Psoas muscle (tissue), 8 donors: ENCODE measurements around the gene SDCCAG8. TPM values are rescaled to one million over a fixed set of nuclear protein-coding genes. Genes with fewer than 3 reads are reported as not detected.

Source experiments
- ATAC-seq, 4 donors: fragments of 200-7000 bp; cut with Tn5 transposase; one replicate each; pipeline ENCODE4 v1.9.1; 2020; ENCODE audit warnings: moderate library complexity in 3 of 4, mild to moderate bottlenecking in 2 of 4
- DNase-seq, 2 donors: peaks; one replicate each; pipeline ENCODE4 v3.0.0-alpha.2; 2020
- H3K27ac ChIP-seq: fragments of 200-600 bp; one replicate; pipeline ENCODE4 v1.8.0; 2022
- H3K27me3 ChIP-seq, 3 donors: fragments of 200-600 bp in 1 of 3; one replicate each; pipeline versions ENCODE4 v1.6.1 to v1.8.0; 2013 to 2022; ENCODE audit warnings: low read length in 2 of 3, mild to moderate bottlenecking in 2 of 3, moderate library complexity in 1 of 3; ENCODE audit not compliant: insufficient read depth in 3 of 3
- H3K36me3 ChIP-seq, 2 donors: fragments of 200-600 bp in 1 of 2; one replicate each; pipeline versions ENCODE4 v1.6.1 to v1.8.0; 2013 to 2022; ENCODE audit warnings: low read depth in 1 of 2, mild to moderate bottlenecking in 1 of 2, moderate library complexity in 1 of 2; ENCODE audit not compliant: insufficient read depth in 1 of 2
- H3K4me1 ChIP-seq: fragments of 200-600 bp; one replicate; pipeline ENCODE4 v1.8.0; 2022
- H3K4me3 ChIP-seq: fragments of 200-600 bp; one replicate; pipeline ENCODE4 v1.8.0; 2022; ENCODE audit warnings: mild to moderate bottlenecking
- H3K9me3 ChIP-seq: fragments of 200-600 bp; one replicate; pipeline ENCODE4 v1.8.0; 2022
- WGBS, 3 donors: extraction: QIAGEN DNeasy Blood & Tissue Kit; methylation state at CpG; one replicate each; pipeline versions ENCODE4 v1.1.6 to v1.1.7; 2013; 5-methylcytosine and 5-hydroxymethylcytosine counted together
- intact Hi-C, 2 donors: fragments of 100-400 bp; cut with DNase I; formaldehyde crosslinking; loops; one replicate each; pipeline versions ENCODE4 v1.11.0 to v1.14.2; 2022
- polyA plus RNA-seq, 3 donors: library from polyadenylated mRNA; stranded (reverse); fragments of 200-250 nt; gene quantifications; one replicate each; pipeline ENCODE4 v1.2.3, GENCODE V29; 2013
- total RNA-seq, 4 donors: library from RNA; stranded (reverse); fragmentation: NEBNext Ultra II Directional in 2 of 4; extraction: Animal tissue kit (Norgen Biotek cat#: 25700) in 2 of 4; gene quantifications; one replicate each; pipeline versions ENCODE4 v1.2.1 to v1.2.4, GENCODE V29; 2021 to 2023
- TF ChIP-seq, protein P1 (sequence below): fragments of 200-600 bp; IDR thresholded peaks from one replicate; pipeline ENCODE4 v1.8.0; 2022; ENCODE audit warnings: antibody characterized with exemption
- donor health status: healthy with polysubstance abuse.
- donor health status: DM: no; HTN: no; CAD: no; lungs with moderate emphysema.
- donor health status: Bipolar disorder and iron deficiency.
- donor health status: healthy.
- donor health status: DM: yes; HTN: yes; CAD: no.
- donor health status: DM: no; HTN: no; CAD: no.
- donor health status: DM: no; HTN: no; CAD: no.
- donor health status: DM: yes; HTN: yes; CAD: no.

The SDCCAG8 gene
- total and polyA plus RNA-seq, 7 donors, result 6.4 to 27.6 (median 20.9) TPM

DNA sequence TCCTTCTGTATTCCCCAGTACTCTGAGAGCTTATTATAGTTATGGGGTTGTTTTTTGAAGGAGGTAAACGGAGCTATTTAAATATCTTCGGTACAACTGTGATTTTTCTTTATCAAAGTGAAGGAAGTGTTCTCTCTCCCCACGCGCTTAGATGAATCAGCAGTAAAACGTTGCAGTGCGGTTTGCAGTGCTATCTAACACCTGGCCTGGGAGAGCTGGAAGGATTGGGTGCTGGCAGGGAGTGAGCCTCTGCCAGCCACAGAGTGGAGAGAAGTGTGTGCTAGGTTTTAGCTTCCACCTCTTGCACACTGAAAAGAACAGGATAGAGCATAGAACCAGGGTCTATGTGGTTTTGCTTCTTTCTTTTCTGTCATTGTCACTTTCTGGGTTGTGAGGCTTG is 165.9 kb downstream of the SDCCAG8 start:
- intact Hi-C loops, result no loop called here
- Histone ChIP-seq H3K4me1 (peaks cover 19% of the 10 kb centered on the region), H3K27ac (peak overlapping the region; percentile 84), H3K27me3 (no peaks in the 10 kb centered on the region), H3K4me3 (peak overlapping the region; percentile 52), H3K36me3 (peaks cover 0 to 28% of the 10 kb centered on the region in 2 donors), H3K9me3 (no peaks in the 10 kb centered on the region)
- DNase-seq (peak in 1 of 2 donors; percentile 60), ATAC-seq (peak; percentile 99 to 100 (median 100))
- TF ChIP-seq, protein P1, sequence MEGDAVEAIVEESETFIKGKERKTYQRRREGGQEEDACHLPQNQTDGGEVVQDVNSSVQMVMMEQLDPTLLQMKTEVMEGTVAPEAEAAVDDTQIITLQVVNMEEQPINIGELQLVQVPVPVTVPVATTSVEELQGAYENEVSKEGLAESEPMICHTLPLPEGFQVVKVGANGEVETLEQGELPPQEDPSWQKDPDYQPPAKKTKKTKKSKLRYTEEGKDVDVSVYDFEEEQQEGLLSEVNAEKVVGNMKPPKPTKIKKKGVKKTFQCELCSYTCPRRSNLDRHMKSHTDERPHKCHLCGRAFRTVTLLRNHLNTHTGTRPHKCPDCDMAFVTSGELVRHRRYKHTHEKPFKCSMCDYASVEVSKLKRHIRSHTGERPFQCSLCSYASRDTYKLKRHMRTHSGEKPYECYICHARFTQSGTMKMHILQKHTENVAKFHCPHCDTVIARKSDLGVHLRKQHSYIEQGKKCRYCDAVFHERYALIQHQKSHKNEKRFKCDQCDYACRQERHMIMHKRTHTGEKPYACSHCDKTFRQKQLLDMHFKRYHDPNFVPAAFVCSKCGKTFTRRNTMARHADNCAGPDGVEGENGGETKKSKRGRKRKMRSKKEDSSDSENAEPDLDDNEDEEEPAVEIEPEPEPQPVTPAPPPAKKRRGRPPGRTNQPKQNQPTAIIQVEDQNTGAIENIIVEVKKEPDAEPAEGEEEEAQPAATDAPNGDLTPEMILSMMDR, result no peak
- 18 to 24% (median 19%) methylated on average over 6 of the region's 6 CpGs for WGBS, 3 donors

DNA sequence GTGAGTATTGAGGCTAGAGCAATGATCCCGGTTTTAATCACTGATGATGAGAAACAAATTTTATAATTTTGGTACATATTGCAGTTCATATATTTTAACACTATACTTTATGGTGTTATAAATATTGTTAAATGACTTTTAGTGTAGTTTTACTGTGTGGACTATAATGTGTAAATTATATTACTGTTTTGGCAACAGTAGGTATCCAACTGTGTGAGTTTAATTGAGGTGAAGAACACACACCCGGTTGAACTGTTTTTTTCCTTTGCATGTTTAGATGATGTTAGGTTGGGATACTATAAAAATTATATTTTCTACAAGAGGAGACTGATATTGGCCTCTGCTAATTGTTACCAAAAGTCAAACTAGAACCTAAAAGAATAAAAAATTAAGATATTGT is 166.5 kb downstream of the SDCCAG8 start:
- 68 to 83% (median 73%) methylated on average over 2 of the region's 2 CpGs for WGBS, 3 donors
- DNase-seq (no peak), ATAC-seq (no peak)
- H3K36me3 ChIP-seq, result peaks cover 0 to 29% of the 10 kb centered on the region in 2 donors
- TF ChIP-seq, protein P1, result no peak
- H3K27ac ChIP-seq, result peak overlapping the region; percentile 84
- H3K4me3 ChIP-seq, result no peak overlapping the region
- H3K4me1 ChIP-seq, result peaks cover 19% of the 10 kb centered on the region
- intact Hi-C loops, result no loop called here
- no peaks in the 10 kb centered on the region for H3K27me3 ChIP-seq
- H3K9me3 ChIP-seq, result no peaks in the 10 kb centered on the region

DNA sequence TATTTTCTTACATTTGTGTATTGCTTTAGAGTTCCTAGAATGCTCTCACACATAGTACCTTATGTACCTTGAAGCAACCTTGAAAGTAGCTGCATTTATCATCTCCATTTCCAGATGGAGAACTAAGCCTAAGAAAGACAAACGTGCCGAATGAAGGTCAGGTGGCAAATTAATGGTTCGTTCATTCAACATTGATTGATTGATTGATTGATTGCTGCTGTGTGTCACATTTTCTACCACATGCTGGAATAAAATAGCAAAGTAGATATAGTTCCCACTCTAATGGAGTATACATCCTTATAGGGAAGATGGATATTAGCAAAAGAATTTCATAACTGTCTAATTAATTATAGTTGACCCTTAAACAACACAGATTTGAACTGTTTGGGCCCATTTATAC is 172.2 kb downstream of the SDCCAG8 start:
- intact Hi-C loops, result no loop called here
- peaks cover 0 to 22% of the 10 kb centered on the region in 2 donors for H3K36me3 ChIP-seq
- WGBS, 3 donors, result 93 to 98% (median 94%) methylated on average over 3 of the region's 3 CpGs

DNA sequence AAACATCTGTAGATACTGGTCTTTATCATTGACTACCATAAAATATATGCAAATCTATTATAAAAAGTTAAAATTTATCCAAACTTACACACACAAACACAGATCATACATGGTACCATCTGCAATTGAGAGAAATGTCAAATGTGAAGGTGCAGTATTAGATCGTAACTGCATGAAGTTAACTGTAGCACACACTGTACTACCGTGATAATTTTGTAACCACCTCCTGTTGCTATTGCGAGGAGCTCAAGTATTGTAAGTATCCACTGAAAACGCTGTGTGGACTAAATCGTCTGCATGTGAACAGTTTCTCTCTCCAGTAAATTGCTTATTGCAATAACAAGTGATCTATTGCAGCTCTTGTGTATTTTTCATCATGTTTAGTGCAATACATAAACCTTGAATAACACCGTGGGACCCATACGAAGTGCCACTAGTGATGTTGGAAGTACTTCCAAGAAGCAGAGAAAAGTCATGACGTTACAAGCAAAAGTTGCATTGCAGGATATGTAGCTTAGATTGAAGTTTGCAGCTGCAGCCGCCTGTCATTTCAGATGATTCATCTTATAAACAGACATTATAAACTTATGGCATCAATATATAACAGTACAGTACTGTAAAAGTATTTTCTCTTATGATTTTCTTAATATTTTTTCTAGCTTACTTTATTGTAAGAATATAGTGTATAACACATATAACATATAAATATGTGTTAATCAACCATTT is 172.9 kb downstream of the SDCCAG8 start:
- Histone ChIP-seq H3K4me1 (no peaks in the 10 kb centered on the region), H3K27ac (no peak overlapping the region), H3K9me3 (no peaks in the 10 kb centered on the region), H3K4me3 (no peak overlapping the region), H3K36me3 (peaks cover 0 to 22% of the 10 kb centered on the region in 2 donors), H3K27me3 (no peaks in the 10 kb centered on the region)
- TF ChIP-seq, protein P1, result no peak
- intact Hi-C loops, result no loop called here
- WGBS, 3 donors, result 83 to 90% (median 85%) methylated on average over 9 of the region's 9 CpGs
- DNase-seq (no peak), ATAC-seq (no peak)

More for the DNA sequence above, 172.2 kb downstream of the SDCCAG8 start:
- H3K27me3 ChIP-seq, result no peaks in the 10 kb centered on the region
- TF ChIP-seq, protein P1, result no peak
- no peaks in the 10 kb centered on the region for H3K9me3 ChIP-seq
- H3K27ac ChIP-seq, result no peak overlapping the region
- H3K4me1 ChIP-seq, result no peaks in the 10 kb centered on the region
- H3K4me3 ChIP-seq, result no peak overlapping the region
- no peak for DNase-seq
- ATAC-seq, result no peak
